Measurements from ENCODE around the gene CLEC2L.

DNA sequence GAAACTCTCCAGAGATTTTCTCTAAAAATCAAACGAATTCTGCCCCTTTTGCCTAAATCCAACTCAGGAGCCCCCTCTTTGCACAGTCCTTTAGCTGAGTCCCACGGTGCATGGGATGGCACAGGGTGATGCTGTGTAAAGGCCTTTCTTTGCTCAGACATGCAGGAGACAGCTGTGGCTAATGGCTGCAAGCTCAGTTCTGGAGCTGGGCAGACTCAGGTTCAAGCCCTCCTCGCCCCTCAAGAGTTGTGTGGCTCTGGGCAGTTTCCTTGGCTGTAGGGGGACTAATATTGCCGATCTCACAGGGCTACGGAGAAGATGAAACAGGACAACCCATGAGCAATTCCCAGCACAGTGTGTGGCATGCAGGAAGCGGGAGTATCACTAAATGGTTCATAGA, 42.6 kb downstream of the CLEC2L start:
- TF ChIP-seq POLR2AphosphoS5 (IDR thresholded peaks at IDR 0.05; ENCODE audit: low read depth, low read length), result no peak
- TF ChIP-seq, protein P1, sequence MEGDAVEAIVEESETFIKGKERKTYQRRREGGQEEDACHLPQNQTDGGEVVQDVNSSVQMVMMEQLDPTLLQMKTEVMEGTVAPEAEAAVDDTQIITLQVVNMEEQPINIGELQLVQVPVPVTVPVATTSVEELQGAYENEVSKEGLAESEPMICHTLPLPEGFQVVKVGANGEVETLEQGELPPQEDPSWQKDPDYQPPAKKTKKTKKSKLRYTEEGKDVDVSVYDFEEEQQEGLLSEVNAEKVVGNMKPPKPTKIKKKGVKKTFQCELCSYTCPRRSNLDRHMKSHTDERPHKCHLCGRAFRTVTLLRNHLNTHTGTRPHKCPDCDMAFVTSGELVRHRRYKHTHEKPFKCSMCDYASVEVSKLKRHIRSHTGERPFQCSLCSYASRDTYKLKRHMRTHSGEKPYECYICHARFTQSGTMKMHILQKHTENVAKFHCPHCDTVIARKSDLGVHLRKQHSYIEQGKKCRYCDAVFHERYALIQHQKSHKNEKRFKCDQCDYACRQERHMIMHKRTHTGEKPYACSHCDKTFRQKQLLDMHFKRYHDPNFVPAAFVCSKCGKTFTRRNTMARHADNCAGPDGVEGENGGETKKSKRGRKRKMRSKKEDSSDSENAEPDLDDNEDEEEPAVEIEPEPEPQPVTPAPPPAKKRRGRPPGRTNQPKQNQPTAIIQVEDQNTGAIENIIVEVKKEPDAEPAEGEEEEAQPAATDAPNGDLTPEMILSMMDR (IDR thresholded peaks at IDR 0.05; ENCODE audit: control extremely low read depth in 1 of 3, insufficient read depth in 1 of 3, low read depth in 1 of 3, low read length in 3 of 3), result no peak
- TF ChIP-seq MAFK (IDR thresholded peaks at IDR 0.05; ENCODE audit: low read depth, low read length), result no peak
- no peak for TF ChIP-seq EP300 (IDR thresholded peaks at IDR 0.05; ENCODE audit: borderline replicate concordance in 1 of 2, low read depth in 2 of 2, low read length in 2 of 2)

Measured in H1 (cell line).